ENCODE results near the gene CFAP77. TPM values are rescaled to one million over a fixed set of nuclear protein-coding genes. Genes with fewer than 3 reads are reported as not detected.
"Not testable (repeated sequence)": the region's sequence is repeated elsewhere in the genome, so short reads cannot be mapped to it uniquely, and the experiment has no call there.

The CFAP77 gene
- total and polyA plus RNA-seq, 4 donors = 4.9 to 12.8 (median 6.2) TPM

DNA sequence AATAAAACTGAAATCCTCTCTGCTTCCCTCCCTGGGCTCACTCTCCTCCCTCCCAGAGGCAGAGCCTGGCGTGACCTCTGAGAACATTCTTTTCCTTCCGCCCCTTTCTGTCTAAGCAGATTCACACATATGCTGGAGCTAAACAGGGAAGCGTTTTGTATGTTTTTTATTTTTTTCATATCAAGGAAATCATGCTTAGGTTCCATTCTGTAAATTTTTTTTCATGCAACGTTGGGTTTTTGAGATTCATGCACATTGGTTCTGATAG, 152.2 kb downstream of the CFAP77 start:
- Histone ChIP-seq H3K4me3 (no peak overlapping the region), H3K27ac (ENCODE audit: low read depth in 1 of 2, low read length in 1 of 2) (no peak overlapping the region), H3K27me3 (ENCODE audit: control insufficient read depth in 3 of 3, insufficient read depth in 3 of 3, low read length in 2 of 3) (peaks cover 0 to 30% (median 7%) of the 10 kb centered on the region in 3 donors), H3K9ac (ENCODE audit: insufficient read depth in 1 of 2, low read length in 2 of 2) (no peak overlapping the region), H3K36me3 (ENCODE audit: control insufficient read depth in 4 of 4, insufficient read depth in 4 of 4, low read length in 4 of 4) (no peaks in the 10 kb centered on the region), H3K9me3 (ENCODE audit: control insufficient read depth in 4 of 4, insufficient read depth in 3 of 4, low read length in 3 of 4) (no peaks in the 10 kb centered on the region), H3K4me1 (ENCODE audit: control insufficient read depth in 5 of 5, insufficient read depth in 5 of 5, low read length in 5 of 5) (peaks cover 0 to 9% (median 0%) of the 10 kb centered on the region in 5 donors)
- no peak for TF ChIP-seq CTCF (IDR thresholded peaks at IDR 0.05; ENCODE audit: control extremely low read depth, extremely low read depth)
- DNase-seq (peak in 1 of 3 donors; percentile 42), ATAC-seq (ENCODE audit: insufficient read depth, low FRiP score) (no peak)
- 24 to 56% methylated on average over 4 of the region's 4 CpGs for WGBS, 2 donors

DNA sequence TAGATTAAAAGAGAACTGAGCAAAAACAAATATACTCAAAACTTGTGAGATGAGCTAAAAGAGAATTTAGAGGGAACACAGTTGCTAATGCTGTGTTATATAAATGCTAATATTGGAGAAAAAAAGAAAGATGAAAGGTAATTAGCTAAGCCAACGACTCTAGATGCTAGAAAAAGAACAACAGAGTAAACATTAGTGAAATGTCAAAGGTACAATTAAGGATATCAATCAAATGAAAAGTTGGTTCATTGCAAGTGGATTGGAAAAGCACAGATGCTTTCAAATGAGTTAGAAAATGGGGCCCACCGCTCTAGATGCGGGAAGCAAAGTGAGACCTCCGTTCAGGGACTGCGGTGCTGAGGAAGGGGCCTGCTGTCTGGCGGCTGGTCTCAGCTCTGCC, 154.5 kb downstream of the CFAP77 start:
- H3K4me1 ChIP-seq (ENCODE audit: control insufficient read depth in 5 of 5, insufficient read depth in 5 of 5, low read length in 5 of 5) = peaks cover 0 to 9% (median 0%) of the 10 kb centered on the region in 5 donors
- no peak for DNase-seq
- H3K9me3 ChIP-seq (ENCODE audit: control insufficient read depth in 4 of 4, insufficient read depth in 3 of 4, low read length in 3 of 4) = no peaks in the 10 kb centered on the region
- ATAC-seq (ENCODE audit: insufficient read depth, low FRiP score) = no peak
- no peaks in the 10 kb centered on the region for H3K36me3 ChIP-seq (ENCODE audit: control insufficient read depth in 4 of 4, insufficient read depth in 4 of 4, low read length in 4 of 4)
- no peak overlapping the region for H3K4me3 ChIP-seq
- 79 to 83% methylated on average over 6 of the region's 6 CpGs for WGBS, 2 donors
- H3K27me3 ChIP-seq (ENCODE audit: control insufficient read depth in 3 of 3, insufficient read depth in 3 of 3, low read length in 2 of 3) = peaks cover 0 to 25% (median 4%) of the 10 kb centered on the region in 3 donors
- H3K27ac ChIP-seq (ENCODE audit: low read depth in 1 of 2, low read length in 1 of 2) = no peak overlapping the region
- no peak overlapping the region for H3K9ac ChIP-seq (ENCODE audit: insufficient read depth in 1 of 2, low read length in 2 of 2)
- TF ChIP-seq CTCF (IDR thresholded peaks at IDR 0.05; ENCODE audit: control extremely low read depth, extremely low read depth) = no peak

DNA sequence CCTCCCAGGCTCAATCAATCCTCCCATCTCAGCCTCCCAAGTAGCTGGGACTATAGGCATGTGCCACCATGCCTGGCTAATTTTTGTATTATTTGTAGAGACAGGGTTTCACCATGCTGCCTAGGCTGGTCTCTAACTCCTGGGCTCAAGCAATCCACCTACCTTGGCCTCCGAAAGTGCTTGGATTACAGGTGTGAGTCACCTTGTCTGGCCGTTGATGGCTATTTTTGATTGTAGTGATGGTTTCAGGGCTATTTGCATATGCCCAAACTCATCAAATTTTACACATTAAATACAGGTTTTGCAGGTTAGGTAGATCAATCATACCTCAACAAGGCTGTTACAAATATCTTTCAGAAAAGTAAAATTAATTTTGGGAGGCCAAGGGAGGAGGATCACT, 158.8 kb downstream of the CFAP77 start:
- H3K4me1 ChIP-seq (ENCODE audit: control insufficient read depth in 5 of 5, insufficient read depth in 5 of 5, low read length in 5 of 5); ATAC-seq (ENCODE audit: insufficient read depth, low FRiP score); DNase-seq; H3K4me3 ChIP-seq; H3K9ac ChIP-seq (ENCODE audit: insufficient read depth in 1 of 2, low read length in 2 of 2); H3K36me3 ChIP-seq (ENCODE audit: control insufficient read depth in 4 of 4, insufficient read depth in 4 of 4, low read length in 4 of 4); H3K9me3 ChIP-seq (ENCODE audit: control insufficient read depth in 4 of 4, insufficient read depth in 3 of 4, low read length in 3 of 4); H3K27ac ChIP-seq (ENCODE audit: low read depth in 1 of 2, low read length in 1 of 2): not testable (repeated sequence)
- peaks cover 0 to 11% (median 0%) of the 10 kb centered on the region in 3 donors for H3K27me3 ChIP-seq (ENCODE audit: control insufficient read depth in 3 of 3, insufficient read depth in 3 of 3, low read length in 2 of 3)
- 77 to 79% methylated on average over 2 of the region's 2 CpGs for WGBS, 2 donors

DNA sequence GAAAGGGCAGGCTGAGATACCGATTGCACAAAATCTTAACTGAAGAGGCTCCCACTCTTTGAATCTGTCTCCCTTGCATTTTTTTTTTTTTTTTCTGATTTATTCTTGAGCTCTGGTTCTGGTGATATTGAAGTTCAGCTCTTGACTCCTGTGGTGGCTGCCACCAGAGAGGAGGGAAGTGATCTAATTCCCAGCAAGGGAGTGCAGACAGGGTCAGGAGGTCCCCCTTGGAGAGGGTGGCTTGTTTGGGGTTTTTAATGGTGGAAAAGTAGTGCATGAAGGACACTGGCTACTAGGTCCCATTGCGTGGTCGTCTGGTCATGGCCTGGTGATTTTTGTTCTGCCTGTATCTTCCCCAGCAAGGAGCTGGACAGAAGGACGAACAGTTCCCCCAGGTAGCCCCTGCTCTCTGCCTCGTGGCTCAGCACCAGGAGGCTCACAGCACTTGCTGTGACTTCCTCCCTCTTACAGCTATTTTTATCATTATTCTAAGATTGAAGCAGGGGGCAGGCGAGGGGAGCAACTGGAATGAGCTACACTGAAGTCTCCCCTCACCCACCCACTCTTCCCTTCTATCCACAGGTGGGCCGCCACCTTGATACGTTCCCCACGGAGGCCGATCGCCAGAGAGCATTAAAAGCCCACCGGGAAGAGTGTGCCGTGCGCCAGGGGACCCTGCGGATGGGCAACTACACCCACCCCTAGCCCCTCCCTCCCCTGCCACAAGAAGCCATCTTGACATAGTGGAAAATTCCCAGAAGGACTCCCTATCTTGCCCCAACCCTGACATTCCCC, 162.0 kb downstream of the CFAP77 start:
- Histone ChIP-seq H3K4me3 (no peak overlapping the region), H3K27ac (ENCODE audit: low read depth in 1 of 2, low read length in 1 of 2) (no peak overlapping the region), H3K9ac (ENCODE audit: insufficient read depth in 1 of 2, low read length in 2 of 2) (no peak overlapping the region), H3K4me1 (ENCODE audit: control insufficient read depth in 5 of 5, insufficient read depth in 5 of 5, low read length in 5 of 5) (no peaks in the 10 kb centered on the region), H3K36me3 (ENCODE audit: control insufficient read depth in 4 of 4, insufficient read depth in 4 of 4, low read length in 4 of 4) (no peaks in the 10 kb centered on the region), H3K27me3 (ENCODE audit: control insufficient read depth in 3 of 3, insufficient read depth in 3 of 3, low read length in 2 of 3) (peaks cover 0 to 27% (median 11%) of the 10 kb centered on the region in 3 donors), H3K9me3 (ENCODE audit: control insufficient read depth in 4 of 4, insufficient read depth in 3 of 4, low read length in 3 of 4) (peaks cover 0 to 2% (median 0%) of the 10 kb centered on the region in 4 donors)
- ATAC-seq (ENCODE audit: insufficient read depth, low FRiP score) (no peak), DNase-seq (no peak)
- TF ChIP-seq CTCF (IDR thresholded peaks at IDR 0.05; ENCODE audit: control extremely low read depth, extremely low read depth) = no peak
- WGBS, 2 donors = 73 to 82% methylated on average over 15 of the region's 15 CpGs

Data from lung (tissue), 12 donors.